Measurements from ENCODE around the gene STK32B. TPM values are rescaled to one million over a fixed set of nuclear protein-coding genes. Genes with fewer than 3 reads are reported as not detected.

The STK32B gene
- total RNA-seq, 1 donor from 2014 or later, result not detected

DNA sequence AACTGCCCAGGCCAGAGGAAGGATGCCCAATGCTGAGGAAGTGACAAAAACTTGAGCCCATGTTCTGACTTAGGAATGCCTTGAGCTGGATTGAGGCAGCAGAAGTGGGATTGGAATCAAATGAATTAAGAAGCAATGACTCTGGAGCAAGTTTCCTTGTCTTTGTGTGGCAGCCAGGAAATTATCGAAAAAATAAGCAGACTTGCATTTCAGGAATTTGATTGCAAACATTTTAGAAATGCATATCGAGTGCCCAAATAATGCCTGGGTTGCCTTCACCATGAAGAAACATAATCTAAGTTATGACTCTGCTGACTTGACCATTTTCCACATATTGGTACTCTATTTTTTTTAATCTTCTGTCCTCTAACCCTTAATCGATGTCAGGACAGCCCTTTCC is 41.5 kb upstream of the STK32B start:
- Mint-ChIP-seq H3K36me3 (ENCODE audit: low read depth) (no peaks in the 10 kb centered on the region), H3K27ac (no peak overlapping the region), H3K27me3 (peaks cover 16% of the 10 kb centered on the region), H3K4me1 (no peaks in the 10 kb centered on the region), H3K4me3 (no peak overlapping the region), H3K9me3 (peaks cover 3% of the 10 kb centered on the region)
- ChIA-PET CTCF (no interaction called here), POLR2A (no interaction called here)
- ATAC-seq (ENCODE audit: low read depth) (no peak), DNase-seq (no peak)
- intact Hi-C loops (cut with micrococcal nuclease), result no loop called here
- TF ChIP-seq, protein P1, sequence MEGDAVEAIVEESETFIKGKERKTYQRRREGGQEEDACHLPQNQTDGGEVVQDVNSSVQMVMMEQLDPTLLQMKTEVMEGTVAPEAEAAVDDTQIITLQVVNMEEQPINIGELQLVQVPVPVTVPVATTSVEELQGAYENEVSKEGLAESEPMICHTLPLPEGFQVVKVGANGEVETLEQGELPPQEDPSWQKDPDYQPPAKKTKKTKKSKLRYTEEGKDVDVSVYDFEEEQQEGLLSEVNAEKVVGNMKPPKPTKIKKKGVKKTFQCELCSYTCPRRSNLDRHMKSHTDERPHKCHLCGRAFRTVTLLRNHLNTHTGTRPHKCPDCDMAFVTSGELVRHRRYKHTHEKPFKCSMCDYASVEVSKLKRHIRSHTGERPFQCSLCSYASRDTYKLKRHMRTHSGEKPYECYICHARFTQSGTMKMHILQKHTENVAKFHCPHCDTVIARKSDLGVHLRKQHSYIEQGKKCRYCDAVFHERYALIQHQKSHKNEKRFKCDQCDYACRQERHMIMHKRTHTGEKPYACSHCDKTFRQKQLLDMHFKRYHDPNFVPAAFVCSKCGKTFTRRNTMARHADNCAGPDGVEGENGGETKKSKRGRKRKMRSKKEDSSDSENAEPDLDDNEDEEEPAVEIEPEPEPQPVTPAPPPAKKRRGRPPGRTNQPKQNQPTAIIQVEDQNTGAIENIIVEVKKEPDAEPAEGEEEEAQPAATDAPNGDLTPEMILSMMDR (IDR thresholded peaks at IDR 0.05), result no peak

DNA sequence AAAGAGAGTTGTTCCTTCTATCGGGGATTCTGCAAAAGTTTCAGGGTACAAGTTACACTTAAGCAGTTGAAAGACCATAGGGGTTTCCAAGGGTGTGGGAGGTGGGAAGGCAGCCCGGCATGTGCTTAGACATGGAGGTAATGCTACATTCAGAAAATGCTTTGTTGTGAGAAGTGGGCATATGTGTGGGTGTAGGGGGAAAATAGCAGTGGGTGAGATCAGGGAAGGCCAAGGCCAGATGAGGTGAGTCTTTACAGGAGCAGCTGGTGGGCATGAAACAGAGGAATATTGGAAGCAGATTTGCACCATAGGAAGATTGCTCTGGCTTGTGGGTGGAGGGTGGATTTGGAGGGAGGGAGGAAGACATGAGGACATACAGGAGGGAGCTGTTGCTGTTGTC is 40.3 kb upstream of the STK32B start:
- Mint-ChIP-seq H3K27me3 (peaks cover 16% of the 10 kb centered on the region), H3K4me3 (no peak overlapping the region), H3K4me1 (no peaks in the 10 kb centered on the region), H3K9me3 (peaks cover 3% of the 10 kb centered on the region), H3K27ac (no peak overlapping the region), H3K36me3 (ENCODE audit: low read depth) (no peaks in the 10 kb centered on the region)
- TF ChIP-seq, protein P1 (IDR thresholded peaks at IDR 0.05), result no peak
- POLR2A ChIA-PET, result no interaction called here
- CTCF ChIA-PET, result no interaction called here
- DNase-seq, result no peak
- intact Hi-C loops (cut with micrococcal nuclease), result no loop called here
- no peak for ATAC-seq (ENCODE audit: low read depth)

DNA sequence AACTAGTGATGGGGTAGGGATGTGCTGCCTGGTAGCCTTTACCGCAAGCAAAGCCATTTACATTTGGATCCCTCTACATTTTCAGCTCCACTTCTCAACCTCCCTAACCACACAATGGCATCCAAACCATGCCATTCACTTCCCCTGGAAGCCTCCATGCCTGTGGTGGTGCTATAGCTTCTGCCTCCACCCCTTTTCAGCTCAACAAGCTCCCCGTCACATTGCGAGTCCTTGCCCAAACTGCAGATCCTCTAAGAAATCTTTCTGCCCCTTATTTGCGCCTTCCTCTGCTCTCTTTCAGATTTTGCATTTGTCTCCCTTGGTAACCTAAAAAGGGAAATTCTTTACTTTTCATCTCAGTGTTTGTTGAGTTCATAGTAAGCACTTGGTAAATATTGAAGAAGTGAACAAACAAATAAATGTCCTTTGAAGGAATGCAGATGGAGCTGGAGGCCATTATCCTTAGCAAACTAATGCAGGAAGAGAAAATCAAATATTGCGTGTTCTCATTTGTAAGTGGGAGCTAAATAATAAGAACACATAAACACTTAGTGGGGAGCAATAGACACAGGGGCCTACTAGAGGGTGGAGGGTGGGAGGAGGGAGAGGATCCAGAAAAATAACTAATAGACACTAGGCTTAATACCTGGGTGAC is 38.9 kb upstream of the STK32B start:
- no peaks in the 10 kb centered on the region for H3K36me3 Mint-ChIP-seq (ENCODE audit: low read depth)
- ATAC-seq (ENCODE audit: low read depth), result no peak
- POLR2A ChIA-PET, result no interaction called here
- TF ChIP-seq, protein P1 (IDR thresholded peaks at IDR 0.05), result no peak
- H3K27me3 Mint-ChIP-seq, result peaks cover 25% of the 10 kb centered on the region
- H3K4me1 Mint-ChIP-seq, result no peaks in the 10 kb centered on the region
- intact Hi-C loops (cut with micrococcal nuclease), result no loop called here
- DNase-seq, result no peak
- no peak overlapping the region for H3K27ac Mint-ChIP-seq
- H3K9me3 Mint-ChIP-seq, result peaks cover 3% of the 10 kb centered on the region
- CTCF ChIA-PET, result no interaction called here
- H3K4me3 Mint-ChIP-seq, result no peak overlapping the region

DNA sequence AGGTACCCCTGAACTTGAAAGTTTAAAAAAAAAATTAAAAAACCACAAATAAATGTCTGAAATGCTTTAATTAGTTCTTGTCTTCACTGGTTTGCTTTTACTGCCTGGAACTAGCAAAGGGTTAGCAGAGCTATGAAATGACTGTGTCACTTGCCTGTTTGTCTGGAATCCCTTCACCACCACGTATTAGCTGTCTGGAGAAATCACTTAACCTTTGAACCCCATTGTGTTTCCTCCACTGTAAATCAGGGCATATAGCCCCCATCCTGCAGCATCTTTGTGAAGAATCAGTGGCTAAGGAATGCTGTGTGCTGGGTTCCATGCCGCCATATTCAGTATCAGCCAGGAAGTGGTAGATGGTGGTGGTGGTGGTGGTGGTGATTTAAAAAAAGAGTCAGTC is 38.3 kb upstream of the STK32B start:
- Mint-ChIP-seq H3K27ac (no peak overlapping the region), H3K9me3 (peaks cover 3% of the 10 kb centered on the region), H3K4me3 (no peak overlapping the region), H3K27me3 (peaks cover 27% of the 10 kb centered on the region), H3K4me1 (no peaks in the 10 kb centered on the region), H3K36me3 (ENCODE audit: low read depth) (no peaks in the 10 kb centered on the region)
- POLR2A ChIA-PET, result no interaction called here
- TF ChIP-seq, protein P1 (IDR thresholded peaks at IDR 0.05), result no peak
- intact Hi-C loops (cut with micrococcal nuclease), result no loop called here
- CTCF ChIA-PET, result no interaction called here
- no peak for ATAC-seq (ENCODE audit: low read depth)
- DNase-seq, result no peak

DNA sequence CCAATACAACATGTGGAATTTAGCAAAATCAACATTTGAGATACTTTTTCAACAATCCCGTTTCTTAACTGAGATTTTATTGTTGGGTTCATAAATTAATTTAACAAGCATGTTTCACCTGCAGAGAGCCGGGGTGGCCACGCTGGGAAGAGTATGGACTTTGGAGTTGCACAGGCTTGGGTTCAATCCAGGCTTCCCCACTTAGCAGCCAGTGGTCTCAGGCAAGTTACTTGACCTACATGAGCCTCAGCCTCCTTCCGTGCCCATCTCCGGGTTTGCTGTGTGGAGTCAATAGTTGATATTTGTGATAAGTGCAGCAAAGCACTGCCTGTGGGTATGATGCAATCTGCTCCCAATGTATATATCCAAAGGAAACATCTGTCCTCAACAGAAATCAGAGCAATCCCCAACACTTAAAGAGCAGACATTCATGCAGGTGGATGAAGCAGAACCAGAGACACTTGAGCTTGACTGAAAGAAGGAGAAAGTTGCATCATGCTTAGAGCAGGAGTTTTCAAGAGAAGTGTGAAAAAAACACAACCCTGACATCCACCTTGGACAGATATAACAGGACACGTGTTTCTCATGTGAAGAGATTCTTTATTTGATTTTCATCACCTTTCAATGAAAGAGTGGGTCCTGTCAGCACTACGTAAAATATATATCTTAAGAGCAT is 37.1 kb upstream of the STK32B start:
- TF ChIP-seq, protein P1 (IDR thresholded peaks at IDR 0.05), result no peak
- DNase-seq, result no peak
- ChIA-PET POLR2A (no interaction called here), CTCF (no interaction called here)
- no peak overlapping the region for H3K4me3 Mint-ChIP-seq
- H3K9me3 Mint-ChIP-seq, result peaks cover 2% of the 10 kb centered on the region
- peaks cover 24% of the 10 kb centered on the region for H3K27me3 Mint-ChIP-seq
- intact Hi-C loops (cut with micrococcal nuclease), result no loop called here
- H3K4me1 Mint-ChIP-seq, result peaks cover 1% of the 10 kb centered on the region
- H3K27ac Mint-ChIP-seq, result no peak overlapping the region
- ATAC-seq (ENCODE audit: low read depth), result no peak
- H3K36me3 Mint-ChIP-seq (ENCODE audit: low read depth), result no peaks in the 10 kb centered on the region

All from activated B cell treated with CpG ODN at 0.5 μM for 24 hours (primary cell).